HepG2 (cell line): ENCODE data around the gene ORC3. TPM values are rescaled to one million over a fixed set of nuclear protein-coding genes. Genes with fewer than 3 reads are reported as not detected.

Source experiments
- CBFB ChIP-seq: sonication (generic); formaldehyde crosslinking; IDR thresholded peaks from 2 replicates; pipeline ENCODE4 v1.4.0; 2020; ENCODE audit warnings: missing genetic modification reagents
- EP300 ChIP-seq, 3 experiments: sonication (generic) in 1 of 3; formaldehyde crosslinking in 1 of 3; IDR thresholded peaks; 2 replicates each; pipeline versions ENCODE4 v1.5.1 to v1.6.1; 2011 to 2020; ENCODE audit warnings: low read depth in 2 of 3, low read length in 2 of 3, borderline replicate concordance in 1 of 3, improper control_type of control experiment in 1 of 3, mild to moderate bottlenecking in 1 of 3, missing genetic modification reagents in 1 of 3, moderate library complexity in 1 of 3
- HES4 ChIP-seq: sonication (generic); formaldehyde crosslinking; IDR thresholded peaks from 2 replicates; pipeline ENCODE4 v1.9.0; 2021; ENCODE audit warnings: mild to moderate bottlenecking, missing genetic modification reagents, borderline replicate concordance
- HOXD1 ChIP-seq: sonication (generic); formaldehyde crosslinking; IDR thresholded peaks from 2 replicates; pipeline ENCODE4 v1.5.0; 2020; ENCODE audit warnings: missing genetic modification reagents
- IKZF5 ChIP-seq: IDR thresholded peaks from 2 replicates; pipeline ENCODE4 v1.6.1; 2018; ENCODE audit warnings: missing genetic modification reagents, mild to moderate bottlenecking, missing compliant biosample characterization
- KDM1A ChIP-seq: IDR thresholded peaks from 2 replicates; pipeline ENCODE4 v1.6.1; 2016; ENCODE audit warnings: missing compliant biosample characterization
- MAFK ChIP-seq, 2 experiments: IDR thresholded peaks in 1 of 2; conservative IDR thresholded peaks in 1 of 2; 2 replicates each; pipeline ENCODE4 v1.6.1; 2011; ENCODE audit warnings: improper control_type of control experiment in 2 of 2, low read length in 2 of 2
- REST ChIP-seq, 2 experiments: IDR thresholded peaks; 2 replicates each; pipeline ENCODE4 v1.6.1; 2011 to 2012; ENCODE audit warnings: low read length in 2 of 2, borderline replicate concordance in 1 of 2, low read depth in 1 of 2, mild to moderate bottlenecking in 1 of 2, moderate library complexity in 1 of 2
- ZFP36L1 ChIP-seq: sonication (generic); formaldehyde crosslinking; IDR thresholded peaks from 2 replicates; pipeline ENCODE4 v1.8.0; 2022; ENCODE audit warnings: mild to moderate bottlenecking, missing genetic modification reagents, moderate library complexity
- ZNF205 ChIP-seq: IDR thresholded peaks from 2 replicates; pipeline ENCODE4 v1.6.1; 2018; ENCODE audit warnings: missing biosample characterization, missing genetic modification reagents
- ZNF280D ChIP-seq: sonication (generic); formaldehyde crosslinking; IDR thresholded peaks from 2 replicates; pipeline ENCODE4 v1.5.1; 2020; ENCODE audit warnings: mild to moderate bottlenecking, missing genetic modification reagents
- ZNF605 ChIP-seq: sonication (generic); formaldehyde crosslinking; IDR thresholded peaks from 2 replicates; pipeline ENCODE4 v1.8.0; 2022; ENCODE audit warnings: mild to moderate bottlenecking, missing genetic modification reagents
- ZSCAN5A ChIP-seq: sonication (generic); formaldehyde crosslinking; IDR thresholded peaks from 2 replicates; pipeline ENCODE4 v1.8.0; 2022; ENCODE audit warnings: mild to moderate bottlenecking, missing genetic modification reagents, borderline replicate concordance
- polyA plus RNA-seq, 8 experiments: library from polyadenylated mRNA; depleted of rRNA in 3 of 8; stranded (reverse) in 7 of 8; unstranded in 1 of 8; fragments of >200 nt; fragmentation: Illumina TruSeq in 4 of 8; extraction: Trizol in 4 of 8; gene quantifications; 2 replicates each; pipeline versions ENCODE4 v1.2.1 to v1.2.3, GENCODE V29; 2011 to 2016; ENCODE audit warnings: low read depth in 4 of 8, missing spikeins in 1 of 8, mixed read lengths in 1 of 8; ENCODE audit not compliant: insufficient read depth in 1 of 8
- total RNA-seq, 5 experiments: library from RNA; depleted of rRNA; stranded (reverse); fragments of >200 nt; fragmentation: Illumina TruSeq; extraction: Trizol; gene quantifications; 2 replicates each; pipeline ENCODE4 v1.2.3, GENCODE V29; 2016; ENCODE audit warnings: low read depth in 1 of 5

The ORC3 gene
- total and polyA plus RNA-seq, 2 of the 13 experiments (the other 11 are each of a cell fraction or from before 2014, with no cell fraction given): 21.8 to 43.5 TPM

- TF ChIP-seq CBFB (CRISPR knock-in tag): peak; percentile 38; the same call in 1 of the 2 replicates
- no peak for TF ChIP-seq HES4 (CRISPR knock-in tag)
- peak in 1 of 2 experiments; percentile 13; a peak in 1 of 4 replicates for TF ChIP-seq EP300 (IDR thresholded peaks at IDR 0.05; ENCODE audit: low read depth in 2 of 2, low read length in 2 of 2)
- TF ChIP-seq EP300 (CRISPR knock-in tag; IDR thresholded peaks at IDR 0.05; ENCODE audit: borderline replicate concordance): no peak
- TF ChIP-seq ZFP36L1: no peak
- no peak for TF ChIP-seq HOXD1 (CRISPR knock-in tag)
- TF ChIP-seq KDM1A (CRISPR knock-in tag): 0 out of 2 replicates have a peak, but pooled peaks have one; percentile 11
- peak; percentile 74 for TF ChIP-seq IKZF5 (CRISPR knock-in tag)
- peak; percentile 69; the same call in 1 of the 2 replicates for TF ChIP-seq ZNF280D
- TF ChIP-seq ZSCAN5A: peak; percentile 78; the same call in 1 of the 2 replicates
- TF ChIP-seq MAFK (conservative IDR thresholded peaks at IDR 0.05 in 1 of 2, IDR thresholded peaks at IDR 0.05 in 1 of 2; ENCODE audit: low read length in 2 of 2): no peak
- TF ChIP-seq ZNF605 (CRISPR knock-in tag): peak; percentile 64
- no peak; the same call in 1 of the 2 replicates for TF ChIP-seq ZNF205 (CRISPR knock-in tag)
- peak in 1 of 2 experiments; percentile 73; a peak in 1 of 4 replicates for TF ChIP-seq REST (IDR thresholded peaks at IDR 0.05; ENCODE audit: borderline replicate concordance in 1 of 2, low read depth in 1 of 2, low read length in 2 of 2)
Observed at GRCh38 chr6:87701676-87702588, 112.0 kb downstream of the ORC3 start, which contains the start of gene AKIRIN2 (continued).
